Activated naive CD4-positive, alpha-beta T cell treated with anti-CD3 and anti-CD28 coated beads for 36 hours (primary cell): ENCODE results near the gene BAIAP2L2. TPM values are rescaled to one million over a fixed set of nuclear protein-coding genes. Genes with fewer than 3 reads are reported as not detected.

Source experiments
- CTCF ChIA-PET: fragments of 350-600 bp; sonication (Branson Sonifier 250); formaldehyde crosslinking; loops from one replicate; lab custom pipeline; 2021; ENCODE audit warnings: antibody characterized with exemption; lab: Charles Lee
- DNase-seq: peaks from one replicate; pipeline ENCODE4 v3.0.0-alpha.2; 2020
- H3K27ac Mint-ChIP-seq: one replicate; pipeline ENCODE4 v1.8.0; 2021; ENCODE audit warnings: mild to moderate bottlenecking, mixed read lengths
- H3K27me3 Mint-ChIP-seq: one replicate; pipeline ENCODE4 v1.8.0; 2021; ENCODE audit warnings: low read depth, mixed read lengths
- H3K36me3 Mint-ChIP-seq: one replicate; pipeline ENCODE4 v1.8.0; 2021; ENCODE audit warnings: low read depth, mixed read lengths
- H3K4me1 Mint-ChIP-seq: one replicate; pipeline ENCODE4 v1.8.0; 2021; ENCODE audit warnings: low read depth, mixed read lengths
- H3K4me3 Mint-ChIP-seq: one replicate; pipeline ENCODE4 v1.8.0; 2021; ENCODE audit warnings: mild to moderate bottlenecking, moderate library complexity, mixed read lengths
- H3K9me3 Mint-ChIP-seq: one replicate; pipeline ENCODE4 v1.8.0; 2021; ENCODE audit warnings: mixed read lengths
- intact Hi-C: fragments of 100-400 bp; cut with micrococcal nuclease; formaldehyde crosslinking; loops from one replicate; pipeline ENCODE4 v1.15.1; 2023
- total RNA-seq, 2 experiments: library from RNA; stranded (reverse); gene quantifications; one replicate each; pipeline ENCODE4 v1.2.3, GENCODE V29; 2021

BAIAP2L2 gene
- total RNA-seq, 2 experiments from 2014 or later, result 1.2 to 1.6 TPM

- intact Hi-C loops, result no loop called here
- Mint-ChIP-seq H3K9me3 (no peaks in the 10 kb centered on the region), H3K27ac (no peak overlapping the region), H3K4me1 (no peaks in the 10 kb centered on the region), H3K27me3 (no peaks in the 10 kb centered on the region), H3K36me3 (peaks cover 26% of the 10 kb centered on the region), H3K4me3 (no peak overlapping the region)
- DNase-seq, result no peak
- CTCF ChIA-PET, result interaction anchor here (1.0 kb wide), 1 partner anchor 13 kb away, joined by 9 read pairs; no protein-coding TSS in a partner anchor
Observed at GRCh38 chr22:38065539-38065938, 44.9 kb downstream of the BAIAP2L2 start.

- CTCF ChIA-PET, result interaction anchor here (1.2 kb wide), 1 partner anchor 10 kb away, joined by 4 read pairs; no protein-coding TSS in a partner anchor
- no peak for DNase-seq
- Mint-ChIP-seq H3K4me3 (no peak overlapping the region), H3K36me3 (peaks cover 23% of the 10 kb centered on the region), H3K27ac (no peak overlapping the region), H3K27me3 (no peaks in the 10 kb centered on the region), H3K4me1 (peaks cover 5% of the 10 kb centered on the region), H3K9me3 (no peaks in the 10 kb centered on the region)
- intact Hi-C loops, result no loop called here
Observed at GRCh38 chr22:38062791-38063190, 47.7 kb downstream of the BAIAP2L2 start.

- CTCF ChIA-PET, result interaction anchor here (1.3 kb wide), 1 partner anchor 12 kb away, joined by 4 read pairs; no protein-coding TSS in a partner anchor
- Mint-ChIP-seq H3K4me3 (peak within 1 kb of the TSS; percentile 94), H3K9me3 (no peaks in the 10 kb centered on the region), H3K36me3 (peaks cover 9% of the 10 kb centered on the region), H3K27me3 (no peaks in the 10 kb centered on the region), H3K4me1 (peaks cover 14% of the 10 kb centered on the region), H3K27ac (peak within 1 kb of the TSS; percentile 94)
- intact Hi-C loops, result loop anchor here (5.0 kb wide), 1 partner anchor 45 kb away; no protein-coding TSS in a partner anchor
- peak; percentile 87 for DNase-seq
Observed at GRCh38 chr22:38056969-38057891, 53.3 kb downstream of the BAIAP2L2 start, which contains the start of gene PICK1. Gene PICK1 (plus strand): TSS chr22:38057404. CDS start chr22:38057810, 406 bp downstream.

GRCh38 chr22:38051900-38052862, 58.3 kb downstream of the BAIAP2L2 start:
- intact Hi-C loops, result loop anchor here (1.0 kb wide), 3 partner anchors 178 to 520 kb away; no protein-coding TSS in a partner anchor
- Mint-ChIP-seq H3K36me3 (no peaks in the 10 kb centered on the region), H3K4me3 (no peak overlapping the region), H3K9me3 (no peaks in the 10 kb centered on the region), H3K27ac (no peak overlapping the region), H3K4me1 (peaks cover 7% of the 10 kb centered on the region), H3K27me3 (no peaks in the 10 kb centered on the region)
- CTCF ChIA-PET, result interaction anchor here (0.5 to 2.5 kb wide), 50 partner anchors 8 to 921 kb away, joined by 3 to 12 read pairs (median 4); partner anchors contain the start of genes DMC1 and TOMM22
- peak; percentile 83 for DNase-seq

- Mint-ChIP-seq H3K27ac (no peak overlapping the region), H3K36me3 (no peaks in the 10 kb centered on the region), H3K4me1 (peaks cover 1% of the 10 kb centered on the region), H3K27me3 (no peaks in the 10 kb centered on the region), H3K4me3 (no peak overlapping the region), H3K9me3 (no peaks in the 10 kb centered on the region)
- DNase-seq, result no peak
- intact Hi-C loops, result no loop called here
- CTCF ChIA-PET, result interaction anchor here (1.1 to 1.9 kb wide), 16 partner anchors 8 to 520 kb away, joined by 3 to 11 read pairs (median 4); partner anchors contain the start of gene DMC1
Observed at GRCh38 chr22:38051261-38051660, 59.2 kb downstream of the BAIAP2L2 start.

GRCh38 chr22:38050720-38051119, 59.8 kb downstream of the BAIAP2L2 start:
- DNase-seq, result no peak
- Mint-ChIP-seq H3K4me3 (no peak overlapping the region), H3K4me1 (peaks cover 1% of the 10 kb centered on the region), H3K27ac (no peak overlapping the region), H3K36me3 (no peaks in the 10 kb centered on the region), H3K27me3 (no peaks in the 10 kb centered on the region), H3K9me3 (no peaks in the 10 kb centered on the region)
- intact Hi-C loops, result no loop called here
- CTCF ChIA-PET, result no interaction called here

GRCh38 chr22:38049812-38050619, 60.5 kb downstream of the BAIAP2L2 start:
- Mint-ChIP-seq H3K36me3 (no peaks in the 10 kb centered on the region), H3K27me3 (no peaks in the 10 kb centered on the region), H3K27ac (no peak overlapping the region), H3K9me3 (no peaks in the 10 kb centered on the region), H3K4me1 (peaks cover 1% of the 10 kb centered on the region), H3K4me3 (no peak overlapping the region)
- CTCF ChIA-PET, result no interaction called here
- no peak for DNase-seq
- intact Hi-C loops, result no loop called here

GRCh38 chr22:38046070-38046748, 64.3 kb downstream of the BAIAP2L2 start:
- Mint-ChIP-seq H3K27ac (no peak overlapping the region), H3K4me3 (no peak overlapping the region), H3K27me3 (no peaks in the 10 kb centered on the region), H3K9me3 (no peaks in the 10 kb centered on the region), H3K36me3 (no peaks in the 10 kb centered on the region), H3K4me1 (no peaks in the 10 kb centered on the region)
- intact Hi-C loops, result no loop called here
- CTCF ChIA-PET, result interaction anchor here (2.1 kb wide), 1 partner anchor 10 kb away, joined by 4 read pairs; no protein-coding TSS in a partner anchor
- no peak for DNase-seq

- no peaks in the 10 kb centered on the region for H3K36me3 Mint-ChIP-seq
- H3K27ac Mint-ChIP-seq, result no peak overlapping the region
- CTCF ChIA-PET, result interaction anchor here (1.9 kb wide), 1 partner anchor 9 kb away, joined by 6 read pairs; no protein-coding TSS in a partner anchor
- no peaks in the 10 kb centered on the region for H3K27me3 Mint-ChIP-seq
- no peak overlapping the region for H3K4me3 Mint-ChIP-seq
- intact Hi-C loops, result no loop called here
- H3K4me1 Mint-ChIP-seq, result no peaks in the 10 kb centered on the region
- DNase-seq, result no peak
- H3K9me3 Mint-ChIP-seq, result no peaks in the 10 kb centered on the region
Observed at GRCh38 chr22:38043151-38044039, 67.1 kb downstream of the BAIAP2L2 start.

- Mint-ChIP-seq H3K27me3 (no peaks in the 10 kb centered on the region), H3K36me3 (no peaks in the 10 kb centered on the region), H3K27ac (no peak overlapping the region), H3K9me3 (no peaks in the 10 kb centered on the region), H3K4me3 (no peak overlapping the region), H3K4me1 (no peaks in the 10 kb centered on the region)
- intact Hi-C loops, result no loop called here
- no peak for DNase-seq
- CTCF ChIA-PET, result interaction anchor here (1.9 kb wide), 1 partner anchor 10 kb away, joined by 6 read pairs; no protein-coding TSS in a partner anchor
Observed at GRCh38 chr22:38042488-38042790, 68.0 kb downstream of the BAIAP2L2 start.
